GM19193 (cell line): ENCODE data around the gene ANK2.

Source experiments
- POLR2A ChIP-seq: IDR thresholded peaks from 4 replicates; pipeline ENCODE4 v1.6.1; 2011; ENCODE audit not compliant: insufficient read depth, insufficient read length; ENCODE audit errors: extremely low read depth

Gene ANK2

GRCh38 chr4:113109106-113109718 lies 59.8 kb downstream of the ANK2 start:
- TF ChIP-seq POLR2A, result no peak

GRCh38 chr4:113112338-113112978 lies 63.0 kb downstream of the ANK2 start:
- TF ChIP-seq POLR2A, result no peak

- TF ChIP-seq POLR2A, result no peak
Measured at GRCh38 chr4:113113151-113113550, 63.7 kb downstream of the ANK2 start.

GRCh38 chr4:113114884-113115283 lies 65.4 kb downstream of the ANK2 start:
- TF ChIP-seq POLR2A, result no peak

GRCh38 chr4:113116414-113117357 lies 67.2 kb downstream of the ANK2 start:
- no peak for TF ChIP-seq POLR2A

- no peak for TF ChIP-seq POLR2A
Measured at GRCh38 chr4:113117358-113117702, 67.9 kb downstream of the ANK2 start.

GRCh38 chr4:113122066-113122465 lies 72.6 kb downstream of the ANK2 start:
- TF ChIP-seq POLR2A, result no peak

- no peak for TF ChIP-seq POLR2A
Measured at GRCh38 chr4:113125418-113125817, 76.0 kb downstream of the ANK2 start.

- no peak for TF ChIP-seq POLR2A
Measured at GRCh38 chr4:113131136-113131535, 81.7 kb downstream of the ANK2 start.

- TF ChIP-seq POLR2A, result no peak
Measured at GRCh38 chr4:113131621-113132020, 82.2 kb downstream of the ANK2 start.

- no peak for TF ChIP-seq POLR2A
Measured at GRCh38 chr4:113141901-113142346, 92.5 kb downstream of the ANK2 start.

- no peak for TF ChIP-seq POLR2A
Measured at GRCh38 chr4:113142351-113142750, 92.9 kb downstream of the ANK2 start.

- TF ChIP-seq POLR2A, result no peak
Measured at GRCh38 chr4:113144091-113144490, 94.6 kb downstream of the ANK2 start.

- TF ChIP-seq POLR2A, result no peak
Measured at GRCh38 chr4:113145147-113145518, 95.7 kb downstream of the ANK2 start.

GRCh38 chr4:113145519-113146291 lies 96.3 kb downstream of the ANK2 start:
- no peak for TF ChIP-seq POLR2A
